Left ventricle myocardium inferior (tissue), 1 donor: ENCODE data around the gene P2RX6. TPM values are rescaled to one million over a fixed set of nuclear protein-coding genes. Genes with fewer than 3 reads are reported as not detected.

Source experiments
- DNase-seq: peaks from one replicate; pipeline ENCODE4 v3.0.0-alpha.2; 2020
- H3K27ac ChIP-seq: fragments of 200-600 bp; replicated peaks from 2 replicates; pipeline ENCODE4 v1.8.0; 2021
- H3K27me3 ChIP-seq: fragments of 200-600 bp; 2 replicates; pipeline ENCODE4 v1.8.0; 2021; ENCODE audit warnings: low read depth
- H3K36me3 ChIP-seq: fragments of 200-600 bp; 2 replicates; pipeline ENCODE4 v1.8.0; 2021
- H3K4me1 ChIP-seq: fragments of 200-600 bp; 2 replicates; pipeline ENCODE4 v1.8.0; 2021
- H3K4me3 ChIP-seq: fragments of 200-600 bp; 2 replicates; pipeline ENCODE4 v1.8.0; 2021; ENCODE audit warnings: mild to moderate bottlenecking, moderate library complexity
- H3K9me3 ChIP-seq: fragments of 200-600 bp; replicated peaks from 2 replicates; pipeline ENCODE4 v1.8.0; 2021
- CTCF ChIP-seq: fragments of 200-600 bp; IDR thresholded peaks from 2 replicates; pipeline ENCODE4 v1.8.0; 2021; ENCODE audit warnings: antibody characterized with exemption, mild to moderate bottlenecking, borderline replicate concordance
- intact Hi-C: fragments of 100-400 bp; cut with micrococcal nuclease; formaldehyde crosslinking; loops from one replicate; pipeline ENCODE4 v1.11.0; 2022
- total RNA-seq: library from RNA; stranded (reverse); fragmentation: NEBNext Ultra II Directional; extraction: Animal tissue kit (Norgen Biotek cat#: 25700); gene quantifications from one replicate; pipeline ENCODE4 v1.2.1, GENCODE V29; 2021
- donor health status: DM: no; HTN: yes; CAD: no; lungs with severe emphysema.

The P2RX6 gene
- total RNA-seq, 1 donor from 2014 or later: 3.5 TPM

GRCh38 chr22:21041937-21042336, 27.0 kb downstream of the P2RX6 start:
- TF ChIP-seq CTCF: no peak
- H3K4me1 ChIP-seq: peaks cover 29% of the 10 kb centered on the region
- H3K36me3 ChIP-seq: no peaks in the 10 kb centered on the region
- DNase-seq: no peak
- intact Hi-C loops: no loop called here
- H3K27me3 ChIP-seq: peaks cover 6% of the 10 kb centered on the region
- H3K27ac ChIP-seq: no peak overlapping the region
- H3K4me3 ChIP-seq: no peak overlapping the region
- no peaks in the 10 kb centered on the region for H3K9me3 ChIP-seq

GRCh38 chr22:21042978-21043859, 28.3 kb downstream of the P2RX6 start:
- H3K4me3 ChIP-seq: no peak overlapping the region
- no peak overlapping the region for H3K27ac ChIP-seq
- H3K9me3 ChIP-seq: no peaks in the 10 kb centered on the region
- intact Hi-C loops: no loop called here
- no peak for DNase-seq
- peaks cover 24% of the 10 kb centered on the region for H3K4me1 ChIP-seq
- no peaks in the 10 kb centered on the region for H3K36me3 ChIP-seq
- no peak for TF ChIP-seq CTCF
- peaks cover 6% of the 10 kb centered on the region for H3K27me3 ChIP-seq

DNA sequence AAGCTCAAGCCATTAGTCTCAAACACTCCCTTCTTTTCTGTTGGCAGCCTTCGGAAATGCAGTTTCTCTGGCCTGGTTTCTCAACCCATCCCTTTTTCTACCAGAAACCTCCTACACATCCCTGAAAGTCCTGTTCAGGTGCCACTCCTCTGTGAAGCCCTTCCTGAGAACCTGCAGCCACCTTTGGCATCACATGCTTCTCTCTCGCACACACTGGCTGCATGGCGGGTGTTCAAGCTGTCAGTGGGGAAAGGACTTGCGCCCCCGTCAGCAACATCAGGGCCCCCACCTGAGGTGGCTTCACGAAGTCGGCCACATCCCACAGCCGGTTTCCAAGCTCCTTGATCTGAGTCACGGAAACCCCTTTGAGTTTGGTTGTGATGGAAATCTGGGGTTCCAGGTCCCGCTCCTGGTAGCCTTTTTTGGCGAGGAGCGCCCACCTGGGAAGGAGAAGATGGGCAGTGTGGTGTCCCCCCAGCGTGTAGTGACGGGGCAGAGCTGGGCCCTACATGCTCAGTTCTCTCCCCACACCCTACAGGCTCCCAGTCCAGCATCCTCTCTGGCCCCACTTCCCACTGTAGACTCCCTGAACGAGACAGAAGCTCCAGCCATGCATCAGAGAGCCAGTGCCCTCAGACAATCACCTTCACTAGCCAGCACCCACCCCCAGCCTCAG, 29.0 kb downstream of the P2RX6 start:
- TF ChIP-seq CTCF: no peak
- Histone ChIP-seq H3K27ac (no peak overlapping the region), H3K4me3 (peak overlapping the region; percentile 68), H3K36me3 (no peaks in the 10 kb centered on the region), H3K27me3 (peaks cover 6% of the 10 kb centered on the region), H3K4me1 (peaks cover 19% of the 10 kb centered on the region), H3K9me3 (no peaks in the 10 kb centered on the region)
- intact Hi-C loops: no loop called here
- DNase-seq: no peak

GRCh38 chr22:21044931-21045584, 30.1 kb downstream of the P2RX6 start:
- TF ChIP-seq CTCF: no peak
- intact Hi-C loops: no loop called here
- peak overlapping the region; percentile 68 for H3K4me3 ChIP-seq
- peaks cover 6% of the 10 kb centered on the region for H3K27me3 ChIP-seq
- no peaks in the 10 kb centered on the region for H3K36me3 ChIP-seq
- DNase-seq: no peak
- peaks cover 19% of the 10 kb centered on the region for H3K4me1 ChIP-seq
- no peaks in the 10 kb centered on the region for H3K9me3 ChIP-seq
- H3K27ac ChIP-seq: no peak overlapping the region

DNA sequence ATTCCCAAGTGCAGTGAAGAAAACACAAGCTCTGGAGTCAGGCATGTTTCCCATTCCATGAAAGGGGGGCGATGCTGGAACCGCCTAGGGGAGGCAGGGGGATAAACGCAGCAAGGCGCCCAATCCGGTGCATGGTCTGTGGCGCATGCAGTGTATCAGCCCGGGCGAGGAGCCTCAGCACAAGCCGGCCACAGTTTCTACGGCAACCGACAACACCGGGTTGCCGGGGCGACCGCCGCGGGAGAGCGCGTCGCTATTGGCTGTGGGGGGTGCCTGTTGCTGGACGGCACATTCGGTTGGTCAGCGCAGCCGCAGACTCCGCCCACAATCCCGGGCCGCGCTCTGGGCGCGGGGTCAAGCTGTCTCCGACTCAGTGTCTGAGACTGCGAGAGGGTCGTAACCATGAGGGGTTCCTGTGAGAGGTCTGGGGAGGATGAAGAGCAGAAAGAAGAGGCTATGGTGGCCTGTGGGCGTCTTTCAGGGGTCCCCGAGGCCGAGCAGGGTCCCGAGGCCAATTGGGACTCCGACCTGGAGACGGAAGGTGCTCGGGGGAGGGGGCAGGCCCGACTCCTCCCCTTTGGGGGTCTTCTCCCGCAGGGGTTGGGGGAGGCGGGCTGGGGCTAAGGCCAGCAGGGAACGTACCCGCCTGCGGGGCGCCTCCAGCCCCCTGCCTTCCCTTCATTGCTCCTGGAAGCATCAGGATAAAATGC, 30.8 kb downstream of the P2RX6 start, which contains the start of gene LRRC74B:
TSS of gene LRRC74B (plus strand) at position 362 of the 710 bp plus-strand sequence. CDS start at position 403, 41 bp downstream.
- Histone ChIP-seq H3K9me3 (no peaks in the 10 kb centered on the region), H3K4me3 (peak within 1 kb of the TSS; percentile 68), H3K36me3 (no peaks in the 10 kb centered on the region), H3K4me1 (peaks cover 19% of the 10 kb centered on the region), H3K27me3 (peaks cover 6% of the 10 kb centered on the region), H3K27ac (no peak within 1 kb of the TSS)
- no peak for TF ChIP-seq CTCF
- intact Hi-C loops: no loop called here
- peak; percentile 89 for DNase-seq
